ENCODE data around the gene GRPEL1. TPM values are rescaled to one million over a fixed set of nuclear protein-coding genes. Genes with fewer than 3 reads are reported as not detected.

GRPEL1 gene
- total RNA-seq, 2 experiments from 2014 or later: 27.4 to 43.7 TPM

GRCh38 chr4:7026107-7026506, 41.8 kb downstream of the GRPEL1 start:
- peaks cover 33% of the 10 kb centered on the region for H3K36me3 ChIP-seq (ENCODE audit: insufficient read depth, low read length)
- H3K4me2 ChIP-seq (ENCODE audit: low read length): no peak overlapping the region
- H2AFZ ChIP-seq (ENCODE audit: low read length): no peak overlapping the region
- H3K9me2 ChIP-seq (ENCODE audit: insufficient read depth, low read length): no peaks in the 10 kb centered on the region
- no peak for DNase-seq (ENCODE audit: low spot score)
- CTCF ChIA-PET (ENCODE audit: unreplicated experiment): no interaction called here
- H3K4me1 ChIP-seq (ENCODE audit: insufficient read depth, low read length, poor library complexity, severe bottlenecking): no peaks in the 10 kb centered on the region
- no TSS peak for BruUV-seq (replicated peaks)
- TF ChIP-seq CTCF (conservative IDR thresholded peaks at IDR 0.05; ENCODE audit: low read length) (no peak), EZH2phosphoT487 (IDR thresholded peaks at IDR 0.05; ENCODE audit: borderline replicate concordance, low read depth, low read length) (no peak)
- POLR2A ChIA-PET: no interaction called here
- intact Hi-C loops (cut with micrococcal nuclease; ENCODE audit: unreplicated experiment): no loop called here
- no peak overlapping the region for H3K4me3 ChIP-seq (ENCODE audit: low read depth, low read length, poor library complexity, severe bottlenecking)
- no peaks in the 10 kb centered on the region for H4K20me1 ChIP-seq (ENCODE audit: insufficient read depth, low read length)
- no peaks in the 10 kb centered on the region for H3K79me2 ChIP-seq (ENCODE audit: insufficient read depth, low read depth, low read length)
- H3K9me3 ChIP-seq (ENCODE audit: low read length): no peaks in the 10 kb centered on the region
- H3K27ac ChIP-seq (ENCODE audit: low read depth, low read length, poor library complexity, severe bottlenecking): no peak overlapping the region

- intact Hi-C loops (cut with micrococcal nuclease; ENCODE audit: unreplicated experiment): no loop called here
- H2AFZ ChIP-seq (ENCODE audit: low read length): no peak overlapping the region
- POLR2A ChIA-PET: no interaction called here
Measured at GRCh38 chr4:7025040-7025602, 42.7 kb downstream of the GRPEL1 start.

More at GRCh38 chr4:7025040-7025602, 42.7 kb downstream of the GRPEL1 start:
- TF ChIP-seq EZH2phosphoT487 (IDR thresholded peaks at IDR 0.05; ENCODE audit: borderline replicate concordance, low read depth, low read length) (no peak), CTCF (conservative IDR thresholded peaks at IDR 0.05; ENCODE audit: low read length) (no peak)
- H4K20me1 ChIP-seq (ENCODE audit: insufficient read depth, low read length): no peaks in the 10 kb centered on the region
- H3K4me1 ChIP-seq (ENCODE audit: insufficient read depth, low read length, poor library complexity, severe bottlenecking): no peaks in the 10 kb centered on the region
- no peak overlapping the region for H3K4me3 ChIP-seq (ENCODE audit: low read depth, low read length, poor library complexity, severe bottlenecking)
- BruUV-seq (replicated peaks): no TSS peak
- H3K36me3 ChIP-seq (ENCODE audit: insufficient read depth, low read length): peaks cover 27% of the 10 kb centered on the region
- H3K27ac ChIP-seq (ENCODE audit: low read depth, low read length, poor library complexity, severe bottlenecking): no peak overlapping the region
- H3K4me2 ChIP-seq (ENCODE audit: low read length): no peak overlapping the region
- CTCF ChIA-PET (ENCODE audit: unreplicated experiment): no interaction called here
- H3K9me2 ChIP-seq (ENCODE audit: insufficient read depth, low read length): no peaks in the 10 kb centered on the region
- DNase-seq (ENCODE audit: low spot score): no peak
- no peaks in the 10 kb centered on the region for H3K79me2 ChIP-seq (ENCODE audit: insufficient read depth, low read depth, low read length)
- H3K9me3 ChIP-seq (ENCODE audit: low read length): no peaks in the 10 kb centered on the region

All from OCI-LY7 (cell line).